HG03575 (cell line): ENCODE data around the gene NME2.
"Not testable (repeated sequence)": the region's sequence is repeated elsewhere in the genome, so short reads cannot be mapped to it uniquely, and the experiment has no call there.

Source experiments
- ATAC-seq: cut with Tn5 transposase; IDR thresholded peaks from one replicate; pipeline ENCODE4 v1.9.1; 2021; ENCODE audit not compliant: unreplicated experiment, insufficient number of reproducible peaks, low FRiP score; ENCODE audit errors: extremely low read depth

Gene NME2

DNA sequence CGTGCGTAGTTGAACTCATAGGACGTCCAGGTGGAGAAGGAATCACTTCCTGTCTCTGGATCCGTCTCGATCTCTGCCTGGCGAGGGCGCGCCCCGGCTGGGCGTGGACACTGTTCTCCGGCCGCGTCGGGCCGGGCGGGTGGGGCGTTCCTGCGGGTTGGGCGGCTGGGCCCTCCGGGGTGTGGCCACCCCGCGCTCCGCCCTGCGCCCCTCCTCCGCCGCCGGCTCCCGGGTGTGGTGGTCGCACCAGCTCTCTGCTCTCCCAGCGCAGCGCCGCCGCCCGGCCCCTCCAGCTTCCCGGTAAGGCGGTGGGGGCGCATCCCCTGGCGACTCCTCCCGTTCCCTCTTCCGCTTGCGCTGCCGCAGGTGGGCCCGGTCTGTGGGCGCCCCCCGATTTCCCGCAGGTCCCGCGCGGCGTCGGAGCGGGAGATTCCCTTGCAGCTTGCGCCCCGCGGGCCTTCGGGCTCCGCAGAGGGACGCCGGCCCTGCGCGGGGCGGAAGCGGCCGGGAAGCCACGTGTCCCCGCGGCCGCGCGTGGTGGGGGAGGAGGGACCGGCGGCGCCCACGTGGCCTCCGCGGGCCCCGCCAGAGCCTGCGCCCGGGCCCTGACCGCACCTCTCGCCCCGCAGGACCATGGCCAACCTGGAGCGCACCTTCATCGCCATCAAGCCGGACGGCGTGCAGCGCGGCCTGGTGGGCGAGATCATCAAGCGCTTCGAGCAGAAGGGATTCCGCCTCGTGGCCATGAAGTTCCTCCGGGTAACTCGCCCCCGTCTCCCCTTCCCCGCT, at the start of gene NME2:
TSS of gene NME2 (plus strand) at position 214 of the 789 bp plus-strand sequence. CDS start at position 634, 420 bp downstream.
- peak; percentile 45 for ATAC-seq

DNA sequence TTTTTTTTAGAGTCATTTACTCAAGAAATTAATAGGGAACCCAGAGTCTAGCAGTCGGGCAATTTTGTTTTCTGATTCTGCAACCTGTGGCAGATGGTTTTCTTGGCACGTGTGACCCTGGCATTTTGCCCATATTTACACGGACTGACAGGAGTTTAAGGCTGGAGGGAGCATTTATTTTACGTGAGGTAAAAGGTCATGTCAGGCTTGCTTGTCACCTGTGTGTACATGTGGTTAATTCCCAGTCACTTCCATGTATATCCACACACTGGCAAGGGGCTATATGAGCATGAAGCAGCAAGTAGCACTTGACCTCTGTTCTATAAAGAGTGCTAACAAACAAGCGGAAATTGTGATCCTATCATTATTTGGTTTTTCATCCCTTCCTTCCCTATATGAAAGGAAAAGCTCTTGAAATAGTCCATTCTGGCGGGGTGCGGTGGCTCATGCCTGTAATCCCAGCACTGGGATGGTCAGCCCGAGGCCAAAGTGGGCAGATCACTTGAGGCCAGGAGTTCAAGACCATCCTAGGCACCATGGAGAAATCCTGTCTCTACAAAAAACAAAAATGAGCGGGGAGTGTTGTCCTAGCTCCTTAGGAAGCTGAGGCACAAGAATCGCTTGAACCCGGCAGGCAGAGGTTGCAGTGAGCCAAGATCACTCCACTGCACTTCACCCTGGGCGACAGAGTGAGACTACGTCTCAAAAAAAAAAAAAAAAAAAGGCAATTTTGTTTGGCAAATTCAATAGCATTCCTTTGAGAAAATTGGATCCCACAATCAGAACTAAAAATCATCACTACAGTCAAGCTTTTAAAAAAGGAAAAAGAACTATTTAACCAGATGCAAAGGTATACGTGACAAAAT, 47.6 kb upstream of the NME2 start:
- no peak for ATAC-seq

DNA sequence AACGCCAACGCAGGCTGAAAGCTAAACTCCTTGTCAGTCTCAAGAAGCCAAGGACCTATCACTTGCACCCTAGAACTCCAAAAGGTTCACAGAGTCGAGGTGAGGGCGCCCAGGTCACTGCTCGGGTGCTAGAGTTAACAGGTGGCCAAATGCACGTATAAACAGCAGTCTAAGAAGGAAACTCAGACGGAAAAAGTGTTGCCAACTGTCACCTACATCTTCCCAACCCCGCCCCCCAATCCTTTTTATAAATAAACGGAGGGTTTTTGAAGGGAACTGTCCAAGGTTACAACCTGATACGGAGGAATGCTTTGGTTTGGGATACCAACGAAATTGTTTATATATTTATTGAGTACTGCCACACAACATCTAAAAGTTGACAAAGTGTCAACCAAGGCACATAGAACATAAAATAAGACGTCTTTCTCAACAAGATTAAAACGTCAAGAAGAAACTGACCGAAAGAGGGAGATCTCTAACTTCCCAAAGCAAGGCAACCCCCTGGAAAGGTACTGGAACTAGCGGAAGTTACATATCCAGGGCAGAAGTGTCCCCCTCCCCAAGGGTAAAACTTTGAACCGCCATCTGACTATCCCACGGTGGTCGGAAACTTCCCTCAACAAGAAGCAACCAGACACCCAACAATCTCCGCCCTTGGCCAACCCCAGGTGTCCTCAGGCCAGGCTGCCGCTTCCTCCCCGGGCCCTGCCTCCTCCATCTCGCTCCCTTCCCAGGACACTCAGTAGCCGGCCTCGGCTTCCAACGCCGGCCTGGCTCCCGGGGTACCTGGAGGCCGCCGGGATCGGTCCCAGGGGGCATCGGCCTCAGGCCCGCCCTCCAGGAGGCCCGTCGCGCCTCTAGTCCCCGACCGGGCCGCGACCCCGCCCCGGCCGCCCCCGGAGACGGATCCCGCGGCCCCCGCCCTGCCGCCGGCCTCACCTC, 46.5 kb upstream of the NME2 start:
- no peak for ATAC-seq

DNA sequence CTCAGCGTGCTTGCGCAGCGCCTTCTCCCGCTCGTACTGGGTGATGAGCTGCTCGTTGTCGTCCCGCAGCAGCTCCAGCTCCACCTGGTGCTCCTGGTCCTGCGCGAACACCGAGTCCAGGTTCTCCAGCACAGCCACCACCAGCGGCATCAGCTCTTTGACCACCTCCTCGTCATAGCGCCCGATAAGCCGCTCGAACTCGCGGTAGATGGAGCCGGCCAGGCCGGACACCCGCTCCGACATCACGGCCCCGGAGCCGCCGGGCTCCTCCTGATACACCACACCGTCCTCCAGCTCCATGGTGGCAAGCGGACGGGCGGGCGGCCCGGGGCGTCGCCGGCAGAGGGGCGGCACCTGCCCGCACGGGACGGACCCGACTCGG, 45.9 kb upstream of the NME2 start:
- ATAC-seq: no peak

GRCh38 chr17:51120739-51121619, 45.2 kb upstream of the NME2 start, which contains the start of gene SPAG9:
Gene SPAG9, minus strand, starts transcription at chr17:51120868. Its CDS starts 212 bp downstream, at chr17:51120656.
- no peak for ATAC-seq

DNA sequence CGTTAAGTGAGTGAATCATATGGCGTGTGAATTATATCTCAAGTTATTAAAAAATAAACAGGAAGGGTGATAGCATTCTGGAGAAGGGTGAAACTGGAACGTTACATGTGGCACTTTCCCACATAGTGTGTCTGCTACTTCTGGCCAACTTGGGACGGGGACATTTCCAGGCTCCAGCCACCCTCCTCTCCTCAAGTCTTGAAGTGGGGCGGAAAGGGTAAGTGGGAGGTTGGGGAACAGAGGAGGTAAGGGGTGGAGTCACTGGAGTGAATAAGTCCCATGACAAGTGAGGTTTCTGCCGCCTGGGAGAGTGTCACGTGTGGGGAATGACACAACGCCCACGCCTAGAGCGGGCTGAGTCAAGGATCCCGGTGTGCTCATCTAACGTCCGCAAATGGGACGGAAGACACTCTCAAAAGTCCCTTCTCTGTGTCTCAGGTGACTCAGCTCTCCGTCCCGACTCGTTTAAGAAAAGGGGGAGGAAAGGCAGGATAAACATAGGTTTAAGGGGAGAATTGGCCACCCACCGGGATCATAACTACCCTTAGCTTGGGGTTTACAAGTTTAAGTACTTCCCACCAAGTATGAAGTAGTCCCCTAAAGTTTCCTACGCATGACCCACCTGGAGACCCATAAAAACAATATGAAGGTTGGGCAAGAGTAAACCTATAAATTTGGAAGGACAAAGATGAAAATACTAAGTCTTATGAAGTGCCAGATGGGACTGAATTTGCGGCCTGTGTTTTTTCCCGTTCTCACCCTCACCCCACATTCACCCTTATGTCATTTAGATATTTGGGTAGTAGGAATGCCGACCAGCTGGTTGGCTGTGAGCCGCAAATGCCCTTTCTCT, 44.4 kb upstream of the NME2 start:
- no peak for ATAC-seq

DNA sequence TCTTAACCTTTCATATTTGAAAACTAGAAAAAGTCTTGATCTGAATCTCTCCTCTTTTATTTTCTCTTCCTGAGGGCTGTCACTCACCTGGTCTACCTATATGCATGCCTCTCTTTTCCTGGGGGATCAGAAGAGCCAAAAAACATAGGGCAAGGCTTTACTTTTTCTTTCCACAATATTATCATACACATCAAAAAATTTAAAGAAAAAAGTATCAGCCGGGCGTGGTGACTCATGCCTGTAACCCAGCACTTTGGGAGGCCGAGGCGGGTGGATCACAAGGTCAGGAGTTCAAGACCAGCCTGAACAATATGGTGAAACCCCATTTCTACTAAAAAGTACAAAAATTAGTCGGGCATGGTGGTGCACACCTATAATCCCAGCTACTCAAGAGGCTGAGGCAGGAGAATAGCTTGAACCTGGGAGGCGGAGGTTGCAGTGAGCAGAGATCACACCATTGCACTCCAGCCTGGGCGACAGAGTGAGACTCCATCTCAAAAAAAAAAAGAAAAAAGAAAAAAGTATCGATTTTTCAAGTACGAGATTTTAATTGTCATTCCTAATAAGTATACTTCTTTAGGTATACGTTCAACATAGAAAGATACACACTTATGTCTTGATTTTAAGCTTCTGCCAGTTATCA, 43.6 kb upstream of the NME2 start:
- ATAC-seq: not testable (repeated sequence)

GRCh38 chr17:51124640-51125503, 41.3 kb upstream of the NME2 start:
- no peak for ATAC-seq

- no peak for ATAC-seq
Measured at GRCh38 chr17:51128076-51128475, 38.1 kb upstream of the NME2 start.

DNA sequence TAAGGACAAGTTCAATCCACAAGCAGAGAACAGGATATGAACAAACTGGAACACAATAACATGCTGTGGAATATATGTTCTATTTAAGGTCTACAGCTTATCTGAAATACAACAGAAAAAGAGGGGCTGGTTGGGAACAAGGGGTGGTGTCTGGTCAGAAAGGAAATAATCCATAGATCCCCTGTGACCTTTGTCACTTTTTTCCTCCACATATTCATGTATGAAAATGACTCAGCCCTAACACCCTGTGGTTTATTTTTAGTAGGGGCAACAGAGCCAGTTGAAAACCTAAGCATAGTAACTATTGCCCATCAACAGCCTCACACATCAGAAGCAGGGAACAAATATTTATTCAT, 33.3 kb upstream of the NME2 start:
- no peak for ATAC-seq

DNA sequence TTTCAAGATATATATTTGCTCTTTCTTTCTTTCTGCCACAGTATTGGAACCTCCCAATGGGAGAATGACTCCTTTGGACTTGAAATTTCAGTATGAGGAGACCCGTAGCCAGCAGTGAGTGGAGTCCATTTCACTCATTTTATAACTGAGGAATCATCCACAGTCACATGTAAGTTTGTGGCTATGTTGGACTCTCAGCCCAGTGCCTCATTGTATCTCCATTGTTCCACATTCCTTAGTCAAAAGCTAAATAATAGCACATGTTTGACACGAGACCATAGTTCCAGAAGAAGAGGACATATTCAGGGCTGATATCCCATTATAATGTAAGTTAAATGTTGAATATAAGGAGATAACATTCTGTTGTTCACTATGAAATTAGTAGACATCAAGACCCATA, 32.8 kb upstream of the NME2 start:
- no peak for ATAC-seq

DNA sequence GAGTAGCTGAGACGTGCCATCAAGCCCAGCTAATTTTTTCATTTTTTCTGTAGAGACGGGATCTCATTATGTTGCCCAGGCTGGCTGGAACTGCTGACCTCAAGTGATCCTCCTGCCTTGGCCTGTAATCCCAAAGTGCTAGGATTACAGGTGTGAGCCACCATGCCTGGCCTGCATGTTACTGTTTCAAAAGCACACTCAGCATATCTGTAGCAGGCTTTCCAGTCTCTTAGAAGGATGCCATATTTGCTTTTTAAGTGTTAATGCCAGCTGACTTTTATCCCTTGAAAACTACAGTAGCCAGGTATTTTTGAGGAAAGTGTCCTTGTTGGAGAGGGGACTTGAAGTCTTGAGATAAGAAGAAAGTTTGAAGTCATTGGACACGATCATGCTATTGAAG, 30.3 kb upstream of the NME2 start:
- ATAC-seq: no peak

GRCh38 chr17:51142597-51142996, 23.6 kb upstream of the NME2 start:
- ATAC-seq: no peak

- no peak for ATAC-seq
Measured at GRCh38 chr17:51144266-51145022, 21.8 kb upstream of the NME2 start.

DNA sequence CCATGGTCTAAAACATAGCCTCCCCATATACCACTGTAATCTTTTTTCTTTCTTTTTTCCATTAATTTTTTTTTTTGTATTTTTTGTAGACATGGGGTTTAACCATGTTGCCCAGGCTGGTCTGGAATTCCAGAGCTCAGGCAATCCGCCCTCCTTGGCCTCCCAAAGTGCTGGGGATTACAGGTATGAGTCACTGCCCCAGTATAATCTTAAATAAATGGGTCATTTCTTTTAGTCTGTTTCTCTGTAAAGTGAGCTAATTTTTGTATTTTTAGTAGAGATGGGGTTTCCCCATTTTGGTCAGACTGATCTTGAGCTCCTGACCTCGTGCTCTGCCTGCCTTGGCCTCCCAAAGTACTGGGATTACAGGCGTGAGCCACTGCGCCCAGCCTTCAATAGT, 18.6 kb upstream of the NME2 start:
- ATAC-seq: no peak
